ENCODE results near the gene BANF1.

DNA sequence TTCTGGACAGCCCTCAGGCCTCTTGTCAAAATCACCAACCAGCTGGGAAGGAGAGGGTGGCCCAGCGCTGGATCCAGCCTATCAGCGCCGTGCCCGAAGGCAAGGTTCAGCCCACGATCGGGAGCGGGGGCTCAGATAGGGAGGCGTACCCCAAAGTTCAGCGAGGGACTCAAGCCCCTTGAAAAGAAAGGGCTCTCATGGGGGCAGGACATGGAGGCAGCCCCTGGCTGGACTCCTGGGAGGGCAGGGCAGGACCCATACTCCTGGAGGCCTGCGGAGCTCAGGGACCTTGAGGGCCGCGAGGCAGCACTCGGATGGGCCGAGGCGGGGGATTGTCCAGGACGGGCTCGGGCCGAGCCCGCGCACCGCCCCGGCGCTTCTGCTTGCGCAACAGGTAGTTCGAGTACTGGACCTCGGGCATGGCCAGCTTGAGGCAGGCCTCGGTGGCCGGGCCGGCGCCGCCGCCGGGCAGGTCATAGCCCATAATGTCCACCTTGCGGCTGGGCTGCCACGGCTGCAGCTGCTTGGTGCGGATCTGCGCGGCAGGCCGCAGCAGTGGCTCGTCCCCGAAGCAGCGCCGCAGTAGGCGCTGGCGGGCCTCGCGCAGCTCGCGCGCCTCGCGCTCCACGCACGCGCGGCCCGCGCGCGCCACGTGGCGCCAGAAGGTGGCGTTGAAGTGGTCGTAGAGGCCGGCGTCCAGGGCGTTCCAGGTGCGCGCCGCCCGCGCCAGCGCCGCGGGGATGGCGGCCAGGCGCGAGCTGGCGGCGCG, 40.1 kb downstream of the BANF1 start:
- TF ChIP-seq, protein P1, sequence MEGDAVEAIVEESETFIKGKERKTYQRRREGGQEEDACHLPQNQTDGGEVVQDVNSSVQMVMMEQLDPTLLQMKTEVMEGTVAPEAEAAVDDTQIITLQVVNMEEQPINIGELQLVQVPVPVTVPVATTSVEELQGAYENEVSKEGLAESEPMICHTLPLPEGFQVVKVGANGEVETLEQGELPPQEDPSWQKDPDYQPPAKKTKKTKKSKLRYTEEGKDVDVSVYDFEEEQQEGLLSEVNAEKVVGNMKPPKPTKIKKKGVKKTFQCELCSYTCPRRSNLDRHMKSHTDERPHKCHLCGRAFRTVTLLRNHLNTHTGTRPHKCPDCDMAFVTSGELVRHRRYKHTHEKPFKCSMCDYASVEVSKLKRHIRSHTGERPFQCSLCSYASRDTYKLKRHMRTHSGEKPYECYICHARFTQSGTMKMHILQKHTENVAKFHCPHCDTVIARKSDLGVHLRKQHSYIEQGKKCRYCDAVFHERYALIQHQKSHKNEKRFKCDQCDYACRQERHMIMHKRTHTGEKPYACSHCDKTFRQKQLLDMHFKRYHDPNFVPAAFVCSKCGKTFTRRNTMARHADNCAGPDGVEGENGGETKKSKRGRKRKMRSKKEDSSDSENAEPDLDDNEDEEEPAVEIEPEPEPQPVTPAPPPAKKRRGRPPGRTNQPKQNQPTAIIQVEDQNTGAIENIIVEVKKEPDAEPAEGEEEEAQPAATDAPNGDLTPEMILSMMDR (IDR thresholded peaks at IDR 0.05) = no peak
- TF ChIP-seq POLR2A (IDR thresholded peaks at IDR 0.05) = no peak
